Measurements from ENCODE around the gene INHBE.

GRCh38 chr12:57488402-57489156 lies 33.5 kb downstream of the INHBE start:
- TF ChIP-seq EP300 (IDR thresholded peaks at IDR 0.05) (no peak), POLR2A (IDR thresholded peaks at IDR 0.05; ENCODE audit: low read depth) (no peak)

Measured in esophagus muscularis mucosa (tissue), 2 donors.